NCI-H1048 (cell line): Measurements from ENCODE around the gene ATP2B2.

Source experiments
- DNase-seq: peaks from one replicate; lab custom pipeline; 2025; lab: John Stamatoyannopoulos, UW

ATP2B2 gene

DNA sequence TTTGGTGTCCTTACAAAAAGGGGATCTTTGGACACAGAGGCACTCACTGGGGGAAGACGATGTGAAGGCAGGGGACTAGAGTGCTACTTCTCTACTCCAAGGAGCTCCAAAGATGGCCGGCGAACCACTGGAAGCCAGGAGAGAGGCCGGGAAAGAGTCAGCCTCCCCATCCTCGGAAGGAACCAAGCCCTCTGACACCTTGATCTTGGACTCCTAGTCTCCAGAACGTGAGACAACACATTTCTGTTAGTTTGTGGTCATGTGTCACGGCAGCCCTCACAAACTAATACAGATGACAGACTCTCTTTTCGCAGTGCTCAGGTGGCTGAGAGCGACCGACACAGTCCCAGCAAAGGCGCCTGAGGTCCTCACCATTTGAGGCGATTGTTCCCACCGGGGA, 24.4 kb upstream of the ATP2B2 start:
- DNase-seq, result no peak

DNA sequence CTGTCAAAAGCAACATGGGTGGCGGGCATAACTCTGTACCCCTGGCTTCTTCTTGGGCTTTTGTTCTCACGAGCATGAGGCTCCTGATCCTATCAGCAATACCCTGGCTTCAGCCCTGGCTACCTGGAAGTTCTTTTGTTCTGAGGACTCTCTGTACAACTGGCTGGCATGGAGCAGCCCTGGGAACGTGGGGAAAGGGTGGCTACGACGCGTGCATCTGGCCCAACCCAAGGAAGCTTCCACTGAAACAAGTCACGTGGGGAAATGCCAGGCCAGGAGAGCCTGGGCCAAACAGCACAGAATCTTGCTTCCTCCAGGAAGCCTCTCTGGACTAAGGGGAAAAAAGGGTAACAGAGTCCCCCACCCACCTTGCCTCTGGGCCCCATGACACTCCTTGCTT, 22.7 kb upstream of the ATP2B2 start:
- DNase-seq, result no peak

DNA sequence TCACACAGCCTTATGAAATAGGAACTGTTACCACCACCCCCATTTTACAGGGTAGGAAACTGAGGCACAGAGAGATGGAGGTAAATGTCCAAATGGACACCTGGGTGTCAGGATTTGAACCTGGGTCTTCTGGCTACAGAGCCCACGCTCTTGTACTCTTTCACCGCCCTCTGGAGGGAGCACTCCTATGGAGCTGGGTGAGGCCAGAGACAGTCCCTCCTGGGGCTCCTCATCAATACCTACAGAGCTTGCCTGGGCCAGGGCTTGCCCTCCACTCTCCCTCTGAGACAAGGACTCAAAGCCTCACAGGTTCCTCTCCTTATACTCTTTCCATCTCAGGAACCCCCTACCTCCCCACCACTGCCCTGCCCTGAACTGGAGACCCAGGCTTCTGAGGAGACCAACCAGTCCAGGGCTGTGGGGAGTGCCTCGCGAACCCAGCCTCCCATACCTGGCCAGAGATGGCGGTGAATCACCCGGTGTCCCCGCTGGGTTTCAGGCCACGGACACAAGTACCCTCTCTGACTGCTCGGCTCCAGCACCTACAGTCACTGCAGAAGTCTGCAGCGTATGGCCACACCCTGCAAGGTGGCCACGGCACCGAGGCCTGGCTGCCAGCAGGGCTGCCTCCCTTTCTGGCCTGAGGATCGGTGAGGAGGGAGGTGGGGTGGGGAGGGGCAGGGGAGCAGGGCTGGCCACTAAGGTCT, 22.1 kb upstream of the ATP2B2 start:
- DNase-seq, result no peak

DNA sequence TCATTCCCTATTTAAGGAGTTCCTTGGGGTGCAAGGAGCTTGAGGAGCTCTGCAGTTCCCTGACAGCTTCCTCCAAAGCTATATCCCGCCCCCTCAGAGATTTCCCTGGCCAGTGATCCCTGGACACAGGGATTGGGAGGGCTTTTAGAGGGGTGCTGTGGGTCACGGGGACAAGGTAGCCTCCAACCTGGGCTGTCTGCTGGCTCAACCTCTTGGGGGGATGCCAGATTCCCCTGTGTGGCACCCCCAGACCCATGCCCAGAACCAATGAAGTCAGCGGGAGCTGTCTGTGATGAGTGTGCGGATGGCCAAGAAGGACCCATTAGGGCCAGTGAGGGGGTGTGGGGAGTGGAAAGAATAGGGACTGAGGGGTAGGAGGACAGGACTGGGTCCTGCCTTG, 21.0 kb upstream of the ATP2B2 start:
- no peak for DNase-seq

DNA sequence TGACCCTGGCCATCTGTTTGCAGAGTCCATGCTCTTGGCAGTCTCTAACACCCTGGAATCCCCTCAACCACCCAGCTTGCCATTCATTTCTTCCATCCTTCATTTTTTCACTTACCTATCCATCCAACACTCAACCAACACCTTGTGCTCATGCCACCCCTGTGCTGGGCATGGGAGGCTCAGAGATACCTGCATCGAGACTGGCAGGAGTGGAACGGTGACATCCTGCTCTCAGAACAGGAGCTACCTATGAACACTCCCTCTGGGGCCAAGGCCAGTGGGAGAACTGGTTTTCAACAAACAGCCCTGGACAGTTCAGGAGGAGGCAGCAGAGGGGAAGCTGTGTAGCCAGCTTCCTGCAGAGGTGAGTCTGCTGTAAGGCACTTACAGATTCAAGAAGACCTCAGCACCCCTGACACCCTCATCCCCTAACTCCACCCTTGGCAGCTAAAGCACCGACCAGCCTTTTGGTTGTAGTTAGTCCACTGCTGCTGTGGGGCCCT, 19.5 kb upstream of the ATP2B2 start:
- no peak for DNase-seq

DNA sequence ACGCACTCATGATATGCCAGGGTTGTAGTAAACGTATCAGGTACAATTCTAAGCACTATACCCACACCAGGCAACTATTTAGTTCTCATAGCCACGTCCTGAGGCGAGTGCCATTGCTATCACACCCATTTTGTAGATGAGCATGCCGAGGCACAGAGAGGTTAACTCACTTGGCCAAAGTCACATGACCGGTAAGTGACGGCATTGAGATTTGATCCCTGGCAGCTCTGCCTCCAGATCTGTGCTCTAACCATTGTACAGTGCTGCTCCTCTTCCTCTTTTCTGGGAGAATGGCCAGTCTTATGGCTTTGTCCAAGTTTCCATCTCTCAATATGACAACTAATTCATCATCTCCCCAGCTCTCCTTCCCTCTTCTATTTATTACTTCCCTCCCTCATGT, 18.9 kb upstream of the ATP2B2 start:
- no peak for DNase-seq

DNA sequence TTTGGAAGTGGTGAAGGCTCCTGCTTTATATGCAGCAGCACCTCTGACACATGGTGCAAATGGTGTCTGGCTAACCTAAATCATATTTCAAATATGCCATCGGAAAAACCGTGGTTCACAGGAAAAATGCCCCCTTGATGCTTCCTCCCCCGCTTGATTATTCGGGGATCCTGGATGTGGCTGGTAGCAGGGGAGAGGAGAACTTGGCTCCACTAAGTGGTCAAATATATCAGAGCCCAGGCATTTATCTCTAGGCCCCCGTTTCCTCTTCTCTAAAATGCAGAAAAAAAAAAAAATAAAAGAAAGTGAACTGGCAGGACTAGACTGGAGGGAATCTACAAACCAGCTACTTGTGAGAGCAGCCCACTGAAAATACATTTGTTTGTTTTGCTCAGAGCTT, 18.2 kb upstream of the ATP2B2 start:
- no peak for DNase-seq

DNA sequence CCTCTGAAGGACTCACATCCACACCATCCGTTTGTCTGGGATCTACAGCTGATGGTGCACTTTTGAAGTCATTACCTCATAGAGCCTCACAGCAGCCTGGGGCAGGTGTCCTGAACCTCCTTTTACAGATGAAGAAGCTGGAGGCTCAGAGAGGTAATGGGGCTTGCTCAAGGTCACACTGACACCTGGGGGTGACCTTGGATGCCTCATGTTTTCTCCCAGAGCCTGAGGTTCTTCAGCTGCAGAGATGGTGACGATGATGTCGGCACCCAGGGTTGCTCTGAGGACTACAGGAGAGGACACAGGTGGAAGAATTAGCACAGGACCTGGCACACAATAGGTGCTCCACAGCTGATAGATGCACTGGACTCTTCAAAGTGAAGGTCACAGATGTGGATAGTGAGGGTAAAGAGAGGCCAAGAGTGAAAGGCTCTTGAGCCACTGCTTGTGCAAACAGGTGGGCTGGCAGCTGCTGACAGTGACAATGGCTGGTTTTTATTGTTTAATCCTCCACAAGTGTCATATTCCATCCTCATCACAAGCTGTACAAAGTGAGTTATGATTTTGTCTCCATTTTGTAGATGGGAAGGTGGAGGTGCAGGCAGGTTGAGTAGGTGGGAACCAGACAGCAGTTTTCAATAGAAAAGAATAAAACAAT, 17.4 kb upstream of the ATP2B2 start:
- no peak for DNase-seq

DNA sequence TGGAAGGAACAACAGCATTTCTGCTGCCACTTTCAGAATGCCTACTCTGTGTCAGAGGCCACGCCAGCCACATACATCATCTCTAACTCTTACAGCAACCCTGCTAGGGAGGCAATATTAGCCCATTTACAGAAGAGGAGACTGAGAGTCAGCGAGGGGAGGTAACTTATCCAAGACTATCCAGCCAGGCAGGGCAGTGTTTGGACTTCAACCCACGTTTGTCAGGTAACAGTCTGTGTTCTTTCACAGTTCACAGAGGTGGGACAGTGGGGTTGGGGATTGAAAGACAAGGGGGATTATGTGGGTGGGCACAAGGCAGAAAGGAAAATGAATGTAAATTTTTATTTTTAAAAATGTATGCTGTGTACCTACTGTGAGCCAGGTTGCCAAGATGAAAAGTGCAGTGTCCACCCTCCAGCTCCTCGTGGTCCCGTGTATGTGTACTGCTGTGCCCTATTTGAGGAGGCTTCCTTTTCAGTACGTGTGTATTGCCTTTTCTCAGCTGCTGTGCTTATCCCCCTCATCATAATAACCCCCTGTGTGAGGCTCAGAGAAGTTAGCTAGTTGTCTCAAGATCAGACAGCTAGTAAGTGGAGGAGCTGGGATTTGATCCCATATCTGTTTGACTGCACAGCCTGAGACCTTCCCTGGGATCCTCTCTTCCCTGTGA, 16.5 kb upstream of the ATP2B2 start:
- DNase-seq, result no peak

DNA sequence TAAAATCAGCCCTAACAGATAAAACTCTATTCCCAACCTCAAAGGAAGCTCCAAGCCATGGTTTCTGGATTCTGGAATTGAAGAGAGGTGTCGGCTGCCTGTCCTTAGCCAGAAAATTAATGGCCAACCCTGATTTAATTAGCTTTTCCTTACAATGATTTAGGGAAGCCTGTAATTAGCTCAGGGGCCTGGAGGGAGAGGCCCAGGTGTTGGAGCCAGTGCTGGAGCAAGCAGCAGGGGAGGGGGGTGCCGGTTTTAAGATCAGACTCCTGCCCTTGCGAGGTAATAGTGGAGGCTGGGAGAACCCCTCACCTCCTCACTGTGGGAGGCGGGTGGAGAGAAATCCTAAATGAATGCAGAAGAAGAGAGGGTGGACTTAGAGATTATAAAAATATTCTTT, 14.7 kb upstream of the ATP2B2 start:
- no peak for DNase-seq

DNA sequence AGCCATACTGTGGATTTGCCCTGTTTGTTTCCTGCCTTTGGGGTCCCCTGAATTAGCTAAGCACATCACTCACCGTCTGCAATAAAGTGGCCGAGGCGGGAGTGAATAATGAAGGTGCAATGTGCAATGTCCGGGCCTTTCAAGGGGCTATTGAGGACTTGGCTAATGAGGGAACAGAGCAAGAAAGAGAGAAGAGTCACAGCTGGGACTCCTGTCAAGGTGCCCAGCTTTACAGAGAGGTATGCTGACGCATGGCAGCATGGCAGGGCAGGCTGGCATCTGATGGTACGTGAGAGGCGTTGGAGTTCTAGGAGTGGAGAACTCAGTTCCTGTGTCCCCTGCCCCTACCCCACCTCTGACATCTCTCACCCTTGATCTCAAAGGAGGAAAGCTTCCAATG, 13.8 kb upstream of the ATP2B2 start:
- no peak for DNase-seq

DNA sequence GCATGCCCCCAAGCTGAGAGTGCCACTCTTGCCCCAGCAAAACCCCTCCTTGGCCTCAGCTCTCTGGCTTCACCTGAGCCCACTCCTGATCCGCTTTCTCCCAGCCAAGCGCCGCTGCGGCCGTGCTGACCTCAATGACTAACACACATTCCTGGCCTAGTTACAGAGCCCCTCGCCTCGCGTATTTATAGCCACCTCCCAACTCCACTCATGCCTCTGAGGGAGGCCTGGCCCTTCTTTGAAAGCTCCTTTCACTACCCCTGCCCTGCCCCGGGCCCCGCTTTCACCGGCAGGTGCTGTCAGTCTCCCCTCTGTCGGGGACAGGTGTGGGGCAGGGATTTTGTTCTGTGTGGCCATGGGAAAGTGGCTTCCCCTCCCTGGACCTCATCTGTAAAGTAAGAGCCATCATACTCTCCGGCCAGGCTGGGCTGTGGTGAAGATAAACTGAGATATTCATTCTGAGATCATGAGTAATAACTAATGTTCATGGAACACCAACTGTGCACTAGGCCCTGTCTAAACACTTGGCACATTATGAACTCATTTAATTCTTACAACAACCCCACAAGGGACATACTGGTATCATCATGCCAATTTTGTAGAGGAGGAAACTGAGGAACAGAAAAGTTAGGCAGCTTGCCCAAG, 13.2 kb upstream of the ATP2B2 start:
- DNase-seq, result no peak

DNA sequence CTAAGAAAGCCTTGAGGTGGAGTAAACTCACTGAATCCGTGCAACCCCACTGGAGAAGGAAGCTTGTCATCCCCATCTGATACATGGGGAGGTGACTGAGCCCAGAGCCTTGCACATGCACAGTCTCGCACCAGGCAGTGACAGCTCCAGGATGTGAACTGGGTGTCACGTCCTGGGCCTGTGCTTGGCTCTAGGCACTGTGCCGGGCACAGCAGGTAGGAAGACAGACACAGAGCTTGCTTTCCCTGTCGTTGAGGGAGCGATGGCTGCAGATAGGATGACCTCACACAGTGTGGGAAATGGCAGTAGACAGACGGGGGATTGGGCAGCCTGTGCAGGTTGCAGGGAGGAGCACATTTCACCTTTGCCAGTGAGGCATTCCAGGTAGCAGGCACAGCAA, 12.2 kb upstream of the ATP2B2 start:
- no peak for DNase-seq

DNA sequence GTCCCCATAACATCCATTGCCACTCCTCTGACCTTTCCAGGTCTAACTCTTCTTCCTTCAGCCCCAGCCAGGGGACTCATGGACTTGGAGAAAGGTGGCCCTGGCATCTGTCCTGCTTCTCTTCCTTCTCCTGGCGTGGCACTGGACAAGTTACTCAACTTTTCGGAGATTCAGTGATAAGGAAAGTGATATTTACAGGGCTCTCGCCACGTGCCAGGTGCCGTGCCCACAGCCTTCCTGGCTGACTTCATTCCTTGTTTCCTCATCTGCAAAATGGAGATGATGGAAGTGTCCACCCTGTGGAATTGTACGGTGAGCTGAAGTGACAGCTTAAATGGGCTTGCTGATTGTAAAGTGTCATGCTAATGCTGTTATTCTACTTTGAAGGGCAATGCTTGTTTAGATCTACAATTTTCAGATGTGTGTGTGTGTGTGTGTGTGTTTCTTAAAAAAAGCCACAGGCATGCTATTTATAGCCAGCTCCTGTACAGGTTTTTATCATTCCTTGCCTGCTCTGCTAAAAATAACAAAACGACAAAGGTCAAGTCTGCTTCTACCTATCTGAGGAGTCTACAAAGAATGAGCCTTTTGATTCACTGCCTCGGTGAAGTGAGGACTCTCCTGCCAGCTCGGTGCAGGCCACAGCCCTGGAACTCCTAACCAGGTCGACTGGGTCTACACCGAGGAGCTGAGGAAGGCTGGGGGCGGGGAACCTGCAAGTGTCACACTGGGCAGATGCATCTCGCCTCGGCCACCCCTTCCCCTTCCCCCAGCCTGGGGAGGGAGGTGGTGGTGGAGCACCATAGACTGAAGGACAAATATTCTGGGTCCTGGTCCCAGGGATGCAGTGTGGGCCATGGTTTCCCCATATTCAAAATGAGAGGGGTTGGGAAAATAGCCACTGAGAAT, 11.4 kb upstream of the ATP2B2 start:
- DNase-seq, result no peak

DNA sequence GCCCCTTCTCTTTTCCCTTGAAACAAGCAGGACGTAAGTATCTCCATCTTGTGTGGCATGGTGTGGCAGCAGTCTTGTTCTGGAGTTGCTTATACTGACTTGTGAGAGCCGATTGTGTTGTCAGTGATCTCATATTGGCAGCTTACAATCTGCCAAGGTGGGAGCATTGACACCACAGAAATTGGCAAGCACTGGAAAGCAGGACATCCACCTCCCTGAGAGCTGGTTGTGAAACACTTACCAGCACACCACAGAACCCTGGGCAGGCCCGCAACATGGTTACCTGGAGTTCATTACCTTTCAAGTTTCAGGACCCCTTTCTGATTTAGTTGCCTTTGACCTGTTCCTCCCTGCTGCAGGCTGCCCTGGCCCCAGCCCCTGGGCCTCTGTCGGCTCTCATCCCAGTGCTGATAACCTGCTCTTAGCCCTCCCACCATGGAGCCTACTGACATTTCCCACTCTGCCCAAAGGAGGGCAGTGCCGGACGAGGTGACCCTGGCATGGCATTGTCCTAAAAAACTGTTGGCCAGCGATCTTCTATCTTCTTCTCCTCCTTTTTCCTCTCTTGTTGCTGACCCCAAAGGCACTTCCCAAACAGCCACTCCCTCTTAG, 10.6 kb upstream of the ATP2B2 start:
- DNase-seq, result no peak

DNA sequence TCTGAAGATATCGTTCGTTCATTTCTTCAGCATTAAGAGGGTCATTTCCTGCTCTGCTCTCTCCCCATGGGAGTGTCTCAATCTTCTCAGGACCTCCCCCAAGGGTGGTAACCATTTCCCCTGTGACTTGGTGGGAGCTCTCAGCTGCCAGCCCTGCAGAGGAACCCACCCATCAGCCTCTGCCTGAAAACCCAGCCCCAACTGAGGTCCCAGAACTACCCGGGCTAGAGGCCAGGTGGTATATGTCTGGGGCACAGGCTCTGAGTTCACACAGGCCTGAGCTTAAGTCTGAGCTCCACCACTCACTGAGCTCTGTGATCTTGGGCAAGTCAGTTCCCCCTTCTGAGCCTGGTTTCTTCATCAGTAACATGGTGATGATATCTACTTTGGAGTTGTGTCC, 10.0 kb upstream of the ATP2B2 start:
- DNase-seq, result no peak

DNA sequence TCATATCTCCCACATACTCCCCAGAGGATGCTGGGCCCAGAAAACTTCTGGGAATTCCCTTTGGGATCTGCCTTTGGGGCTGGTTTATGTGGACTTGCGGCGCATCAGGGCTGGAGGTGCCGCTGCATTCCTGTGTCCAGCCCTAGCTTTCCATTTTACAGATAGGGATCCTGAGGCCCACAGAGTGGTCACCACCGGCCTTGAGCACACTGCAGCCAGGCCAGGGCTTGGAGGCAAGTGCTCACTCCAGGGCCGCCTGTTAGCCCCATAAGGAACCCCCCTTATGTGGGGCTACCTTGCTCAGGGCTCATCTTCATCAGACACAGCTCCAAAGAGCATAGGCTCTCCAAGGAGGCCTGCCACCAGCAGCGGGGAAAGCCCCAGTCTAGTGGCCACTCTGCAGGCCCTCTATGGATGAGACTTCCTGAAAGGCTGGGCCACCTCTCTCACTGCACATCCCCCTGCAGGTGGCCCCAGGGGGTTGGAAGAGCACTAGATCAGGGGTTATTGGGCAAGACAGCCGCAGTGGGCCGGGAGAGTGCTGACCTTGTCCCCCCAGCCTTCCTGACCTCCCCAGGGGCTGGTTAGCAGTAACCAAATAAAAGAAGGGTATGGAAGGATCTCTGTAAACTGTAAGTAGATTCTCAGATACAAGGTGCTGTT, 9.2 kb upstream of the ATP2B2 start:
- no peak for DNase-seq

DNA sequence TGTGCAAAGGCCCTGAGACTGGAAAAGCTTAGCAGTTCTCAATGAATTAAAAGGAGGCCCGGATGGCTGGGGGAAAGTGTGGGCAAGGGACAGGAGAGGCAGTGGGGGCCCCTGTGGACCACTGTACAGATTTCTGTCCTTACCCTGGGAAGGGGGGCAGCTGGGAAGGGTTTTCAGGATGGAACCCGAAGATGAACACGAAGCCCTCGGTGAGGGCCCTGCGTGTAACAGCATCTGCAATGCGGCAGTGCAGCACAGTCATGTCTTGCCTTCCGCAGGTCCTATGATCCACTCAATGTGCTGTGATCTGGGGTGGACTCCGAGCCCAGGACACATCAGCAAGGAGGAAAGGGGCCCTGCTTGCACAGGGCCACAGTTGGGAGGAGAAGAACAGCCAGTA, 7.9 kb upstream of the ATP2B2 start:
- DNase-seq, result no peak

DNA sequence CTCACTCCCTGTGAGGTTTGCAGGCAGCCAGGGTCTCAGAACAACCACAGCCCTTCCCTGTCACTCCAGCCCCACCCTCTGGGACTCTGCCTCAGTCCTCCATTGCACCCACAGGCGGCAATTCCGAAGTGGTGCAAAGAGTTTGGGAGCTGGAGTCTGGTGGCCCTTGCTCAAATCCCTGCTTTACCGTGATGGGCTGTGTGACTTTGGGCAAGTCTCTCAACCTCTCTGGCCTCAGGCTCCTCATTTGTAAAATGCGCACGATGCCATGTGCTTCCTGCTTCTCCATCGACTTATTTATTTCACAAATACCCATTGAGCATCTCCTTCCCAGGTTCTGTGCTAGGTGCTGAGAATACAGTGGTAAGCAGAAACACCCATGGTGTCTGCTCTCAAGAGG, 7.3 kb upstream of the ATP2B2 start:
- DNase-seq, result no peak

DNA sequence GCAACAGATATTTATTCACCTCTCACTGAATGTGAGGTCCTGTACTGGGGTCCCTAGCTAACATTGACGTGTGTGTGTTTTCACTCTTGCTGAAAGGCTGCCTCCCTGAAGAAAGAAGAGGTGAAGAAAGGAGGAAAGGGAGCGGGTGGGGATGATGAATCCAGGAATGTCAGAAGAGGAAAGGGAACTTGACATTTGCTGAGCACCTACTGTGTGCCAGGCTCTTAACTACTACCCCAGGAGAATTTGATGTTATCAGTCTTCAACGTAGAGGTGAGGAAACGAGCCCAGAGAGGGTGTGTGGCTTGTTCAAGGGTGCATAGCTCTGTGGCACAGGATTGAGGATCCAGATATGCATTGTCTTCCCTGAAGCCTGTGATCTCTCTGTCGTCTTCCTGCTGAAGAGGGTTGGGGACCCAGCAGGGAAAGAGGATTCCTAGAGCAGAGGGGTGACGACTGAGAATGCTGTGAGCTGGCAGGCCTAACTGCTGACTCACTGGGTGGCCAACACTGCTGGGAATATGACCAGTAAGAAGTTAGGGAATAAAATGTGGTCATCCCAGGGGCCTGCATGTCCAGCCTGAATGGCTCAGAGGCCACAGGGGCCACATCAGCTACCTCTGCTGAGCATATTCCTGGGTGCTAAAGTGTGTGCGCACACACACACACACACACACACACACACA, 6.6 kb upstream of the ATP2B2 start:
- no peak for DNase-seq
